Cardiac muscle cell (in vitro differentiated cells and primary cell): ENCODE measurements around the gene MYRF. TPM values are rescaled to one million over a fixed set of nuclear protein-coding genes. Genes with fewer than 3 reads are reported as not detected.

Experiments used
- DNase-seq, 2 donors: peaks; one replicate each; pipeline versions ENCODE4 v3.0.0 to v3.0.0-alpha.2; 2010 to 2017; ENCODE audit warnings: low read depth in 1 of 2, low spot score in 1 of 2
- H3K27ac ChIP-seq: fragments of 200-600 bp; sonication (generic); 2 replicates; pipeline ENCODE4 v1.5.1; 2016
- H3K27me3 ChIP-seq: fragments of 200-600 bp; sonication (generic); 2 replicates; pipeline ENCODE4 v1.6.0; 2016; ENCODE audit warnings: control low read depth
- H3K36me3 ChIP-seq: fragments of 200-600 bp; sonication (generic); 2 replicates; pipeline ENCODE4 v1.5.1; 2016; ENCODE audit warnings: control low read depth
- H3K4me1 ChIP-seq: fragments of 200-600 bp; sonication (generic); 2 replicates; pipeline ENCODE4 v1.8.1; 2017; ENCODE audit warnings: low read depth, mild to moderate bottlenecking, mixed run types
- H3K4me3 ChIP-seq: fragments of 200-600 bp; sonication (generic); 2 replicates; pipeline ENCODE4 v1.5.1; 2016; ENCODE audit warnings: mild to moderate bottlenecking
- H3K9me3 ChIP-seq: fragments of 200-600 bp; sonication (generic); 2 replicates; pipeline ENCODE4 v1.5.1; 2017; ENCODE audit warnings: low read depth, mild to moderate bottlenecking, control low read depth
- CTCF ChIP-seq: IDR thresholded peaks from 2 replicates; pipeline ENCODE4 v1.5.1; 2012; ENCODE audit warnings: low read depth, mild to moderate bottlenecking, low read length
- polyA plus RNA-seq: library from polyadenylated mRNA; unstranded; fragments of >200 nt; fragmentation: Nextera tagmentation; extraction: Ambion mirVana; gene quantifications from 2 replicates; pipeline ENCODE4 v1.2.1, GENCODE V29; 2016
- total RNA-seq: library from RNA; depleted of rRNA; stranded (reverse); fragments of >200 nt; gene quantifications from 2 replicates; pipeline ENCODE4 v1.2.3, GENCODE V29; 2016

The MYRF gene
- total and polyA plus RNA-seq, 2 experiments from 2014 or later = 29.3 to 56.9 TPM

GRCh38 chr11:61736310-61736709 is 16.1 kb upstream of the MYRF start:
- DNase-seq = no peak
- H3K27me3 ChIP-seq = no peaks in the 10 kb centered on the region
- no peaks in the 10 kb centered on the region for H3K36me3 ChIP-seq
- no peaks in the 10 kb centered on the region for H3K4me1 ChIP-seq
- no peak overlapping the region for H3K27ac ChIP-seq
- no peaks in the 10 kb centered on the region for H3K9me3 ChIP-seq
- TF ChIP-seq CTCF = no peak
- no peak overlapping the region for H3K4me3 ChIP-seq

GRCh38 chr11:61737131-61737530 is 15.3 kb upstream of the MYRF start:
- no peaks in the 10 kb centered on the region for H3K36me3 ChIP-seq
- no peak for TF ChIP-seq CTCF
- H3K9me3 ChIP-seq = no peaks in the 10 kb centered on the region
- no peak overlapping the region for H3K4me3 ChIP-seq
- H3K27me3 ChIP-seq = no peaks in the 10 kb centered on the region
- DNase-seq = no peak
- H3K4me1 ChIP-seq = no peaks in the 10 kb centered on the region
- H3K27ac ChIP-seq = no peak overlapping the region

- Histone ChIP-seq H3K4me1 (no peaks in the 10 kb centered on the region), H3K27ac (no peak overlapping the region), H3K9me3 (no peaks in the 10 kb centered on the region), H3K27me3 (no peaks in the 10 kb centered on the region), H3K4me3 (no peak overlapping the region), H3K36me3 (no peaks in the 10 kb centered on the region)
- DNase-seq = no peak
- no peak for TF ChIP-seq CTCF
Measured at GRCh38 chr11:61737636-61738386, 14.6 kb upstream of the MYRF start.

- H3K4me3 ChIP-seq = no peak overlapping the region
- no peak for DNase-seq
- H3K36me3 ChIP-seq = no peaks in the 10 kb centered on the region
- TF ChIP-seq CTCF = no peak
- H3K4me1 ChIP-seq = no peaks in the 10 kb centered on the region
- no peak overlapping the region for H3K27ac ChIP-seq
- no peaks in the 10 kb centered on the region for H3K9me3 ChIP-seq
- no peaks in the 10 kb centered on the region for H3K27me3 ChIP-seq
Measured at GRCh38 chr11:61738776-61739175, 13.7 kb upstream of the MYRF start.

- no peaks in the 10 kb centered on the region for H3K27me3 ChIP-seq
- DNase-seq = no peak
- no peak overlapping the region for H3K4me3 ChIP-seq
- no peaks in the 10 kb centered on the region for H3K9me3 ChIP-seq
- no peaks in the 10 kb centered on the region for H3K4me1 ChIP-seq
- no peak for TF ChIP-seq CTCF
- no peaks in the 10 kb centered on the region for H3K36me3 ChIP-seq
- no peak overlapping the region for H3K27ac ChIP-seq
Measured at GRCh38 chr11:61739413-61739812, 13.0 kb upstream of the MYRF start.

GRCh38 chr11:61739966-61740365 is 12.5 kb upstream of the MYRF start:
- no peak for DNase-seq
- Histone ChIP-seq H3K9me3 (no peaks in the 10 kb centered on the region), H3K4me3 (no peak overlapping the region), H3K4me1 (no peaks in the 10 kb centered on the region), H3K27ac (no peak overlapping the region), H3K36me3 (no peaks in the 10 kb centered on the region), H3K27me3 (no peaks in the 10 kb centered on the region)
- no peak for TF ChIP-seq CTCF
